Measurements from ENCODE around the gene AVPI1. TPM values are rescaled to one million over a fixed set of nuclear protein-coding genes. Genes with fewer than 3 reads are reported as not detected.

AVPI1 gene
- total and polyA plus RNA-seq, 8 donors, result 4.3 to 19.7 (median 5.1) TPM

GRCh38 chr10:97713339-97713825 is 26.3 kb upstream of the AVPI1 start, which contains the start of gene MARVELD1:
TSS of gene MARVELD1 (plus strand) at chr10:97713730. CDS start at chr10:97713877, 147 bp downstream.
- Histone ChIP-seq H3K36me3 (peaks cover 0 to 12% of the 10 kb centered on the region in 2 donors), H3K27ac (peak within 1 kb of the TSS; percentile 93 to 95), H3K27me3 (peaks cover 0 to 4% of the 10 kb centered on the region in 2 donors), H3K4me1 (peaks cover 20 to 72% of the 10 kb centered on the region in 2 donors), H3K4me3 (peak within 1 kb of the TSS; percentile 67 to 74), H3K9me3 (no peaks in the 10 kb centered on the region)
- intact Hi-C loops (cut with DNase I), result no loop called here
- ATAC-seq, result peak; percentile 42
- peak; percentile 85 to 90 (median 86) for DNase-seq
- TF ChIP-seq, protein P1, sequence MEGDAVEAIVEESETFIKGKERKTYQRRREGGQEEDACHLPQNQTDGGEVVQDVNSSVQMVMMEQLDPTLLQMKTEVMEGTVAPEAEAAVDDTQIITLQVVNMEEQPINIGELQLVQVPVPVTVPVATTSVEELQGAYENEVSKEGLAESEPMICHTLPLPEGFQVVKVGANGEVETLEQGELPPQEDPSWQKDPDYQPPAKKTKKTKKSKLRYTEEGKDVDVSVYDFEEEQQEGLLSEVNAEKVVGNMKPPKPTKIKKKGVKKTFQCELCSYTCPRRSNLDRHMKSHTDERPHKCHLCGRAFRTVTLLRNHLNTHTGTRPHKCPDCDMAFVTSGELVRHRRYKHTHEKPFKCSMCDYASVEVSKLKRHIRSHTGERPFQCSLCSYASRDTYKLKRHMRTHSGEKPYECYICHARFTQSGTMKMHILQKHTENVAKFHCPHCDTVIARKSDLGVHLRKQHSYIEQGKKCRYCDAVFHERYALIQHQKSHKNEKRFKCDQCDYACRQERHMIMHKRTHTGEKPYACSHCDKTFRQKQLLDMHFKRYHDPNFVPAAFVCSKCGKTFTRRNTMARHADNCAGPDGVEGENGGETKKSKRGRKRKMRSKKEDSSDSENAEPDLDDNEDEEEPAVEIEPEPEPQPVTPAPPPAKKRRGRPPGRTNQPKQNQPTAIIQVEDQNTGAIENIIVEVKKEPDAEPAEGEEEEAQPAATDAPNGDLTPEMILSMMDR (IDR thresholded peaks at IDR 0.05), result no peak

DNA sequence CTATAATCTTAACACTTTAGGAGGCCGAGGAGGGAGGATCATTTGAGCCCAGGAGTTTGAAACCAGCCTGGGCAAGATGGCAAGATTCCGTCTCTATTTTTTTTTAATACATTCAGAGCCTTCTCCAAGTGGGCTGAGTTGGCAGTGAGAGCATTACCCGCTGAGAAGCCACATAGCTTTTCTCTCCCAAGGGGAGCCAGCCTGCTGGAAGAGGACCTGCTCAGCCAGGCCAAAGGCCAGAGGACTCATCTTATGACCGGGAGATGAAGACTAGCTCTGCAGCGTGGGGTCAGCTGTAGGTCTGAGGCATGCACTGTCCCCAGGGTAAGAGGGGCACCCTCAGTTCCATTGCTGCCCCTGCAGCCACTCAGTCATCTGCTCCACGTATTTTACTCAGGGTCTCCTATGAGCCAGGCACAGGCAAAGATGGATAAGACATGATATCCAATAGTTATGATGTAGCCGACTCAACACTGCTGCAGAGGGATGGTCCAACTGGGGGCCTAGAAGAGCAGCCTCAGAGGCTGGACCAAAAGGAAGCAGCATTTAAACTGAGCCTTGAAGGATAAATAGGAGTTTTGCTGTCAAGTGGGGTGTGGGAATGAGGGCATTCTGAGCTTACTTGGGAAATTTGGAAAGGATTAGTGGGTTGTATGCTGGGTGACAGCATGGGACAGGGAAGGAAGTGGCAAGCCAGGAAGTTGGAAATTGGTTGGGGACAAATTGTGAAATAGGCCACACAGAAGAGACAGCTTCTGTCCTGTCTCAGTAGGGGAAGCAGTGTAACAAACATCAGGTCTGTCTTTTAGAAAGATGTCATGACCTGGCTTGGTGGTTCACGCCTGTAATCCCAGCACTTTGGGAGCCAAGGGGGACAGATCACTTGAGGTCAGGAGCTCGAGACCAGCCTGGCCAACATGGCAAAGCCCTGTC is 24.9 kb upstream of the AVPI1 start:
- no peak for ATAC-seq
- peaks cover 0 to 2% of the 10 kb centered on the region in 2 donors for H3K36me3 ChIP-seq
- H3K4me3 ChIP-seq, result no peak overlapping the region
- H3K27ac ChIP-seq, result peak overlapping the region in 1 of 2 donors; percentile 34
- H3K9me3 ChIP-seq, result no peaks in the 10 kb centered on the region
- no peak for DNase-seq
- intact Hi-C loops (cut with DNase I), result no loop called here
- peaks cover 0 to 4% of the 10 kb centered on the region in 2 donors for H3K27me3 ChIP-seq
- TF ChIP-seq, protein P1 (IDR thresholded peaks at IDR 0.05), result no peak
- peaks cover 12 to 59% of the 10 kb centered on the region in 2 donors for H3K4me1 ChIP-seq

- peak; percentile 23 for ATAC-seq
- intact Hi-C loops (cut with DNase I), result no loop called here
- no peak overlapping the region for H3K27ac ChIP-seq
These were observed 22.2 kb upstream of the AVPI1 start for GRCh38 chr10:97708976-97709946.

GRCh38 chr10:97708167-97708566 is 21.1 kb upstream of the AVPI1 start:
- peaks cover 2 to 29% of the 10 kb centered on the region in 2 donors for H3K4me1 ChIP-seq
- H3K9me3 ChIP-seq, result no peaks in the 10 kb centered on the region
- DNase-seq (no peak), ATAC-seq (no peak)
- H3K36me3 ChIP-seq, result no peaks in the 10 kb centered on the region
- H3K4me3 ChIP-seq, result no peak overlapping the region
- intact Hi-C loops (cut with DNase I), result no loop called here
- H3K27ac ChIP-seq, result no peak overlapping the region
- TF ChIP-seq, protein P1 (IDR thresholded peaks at IDR 0.05), result no peak
- H3K27me3 ChIP-seq, result no peaks in the 10 kb centered on the region

More at GRCh38 chr10:97708976-97709946, 22.2 kb upstream of the AVPI1 start:
- no peaks in the 10 kb centered on the region for H3K36me3 ChIP-seq
- TF ChIP-seq, protein P1 (IDR thresholded peaks at IDR 0.05), result peak; percentile 46 to 48
- peaks cover 3 to 33% of the 10 kb centered on the region in 2 donors for H3K4me1 ChIP-seq
- DNase-seq, result peak in 2 of 4 donors; percentile 68 to 74
- peaks cover 0 to 2% of the 10 kb centered on the region in 2 donors for H3K27me3 ChIP-seq
- H3K4me3 ChIP-seq, result no peak overlapping the region
- H3K9me3 ChIP-seq, result no peaks in the 10 kb centered on the region

Data from left lung (tissue), 10 donors.